ENCODE measurements around the gene SPTBN4. TPM values are rescaled to one million over a fixed set of nuclear protein-coding genes. Genes with fewer than 3 reads are reported as not detected.
"Not testable (repeated sequence)": the region's sequence is repeated elsewhere in the genome, so short reads cannot be mapped to it uniquely, and the experiment has no call there.

The SPTBN4 gene
- total RNA-seq, 1 experiment from 2014 or later = 1.9 TPM

GRCh38 chr19:40460185-40460584, 6.6 kb upstream of the SPTBN4 start:
- H3F3A ChIP-seq (ENCODE audit: low read length, unreplicated experiment) = no peaks in the 10 kb centered on the region
- peaks cover 17% of the 10 kb centered on the region for H3K79me2 ChIP-seq (ENCODE audit: low read length)
- no peaks in the 10 kb centered on the region for H3K27me3 ChIP-seq (ENCODE audit: low read length)
- no peak overlapping the region for H3K4me2 ChIP-seq (ENCODE audit: low read length)
- POLR2A ChIA-PET (ENCODE audit: unreplicated experiment) = interaction anchor here (0.6 kb wide), 1 partner anchor 57 kb away, joined by 8 read pairs; no protein-coding TSS in a partner anchor
- H3K9ac ChIP-seq (ENCODE audit: low read length) = no peak overlapping the region
- H3K27ac ChIP-seq (ENCODE audit: low read length) = no peak overlapping the region
- no peaks in the 10 kb centered on the region for H3K9me2 ChIP-seq (replicated peaks; ENCODE audit: low read length)
- no peaks in the 10 kb centered on the region for H3K9me3 ChIP-seq (ENCODE audit: low read length)
- no TSS peak for BruUV-seq (replicated peaks)
- H3K36me3 ChIP-seq (ENCODE audit: low read depth, low read length) = no peaks in the 10 kb centered on the region
- DNase-seq (no peak), ATAC-seq (no peak)
- no peaks in the 10 kb centered on the region for H4K20me1 ChIP-seq (ENCODE audit: low read length)
- H2AFZ ChIP-seq (ENCODE audit: low read length) = no peak overlapping the region
- H3K4me1 ChIP-seq (ENCODE audit: insufficient read depth, low read length) = peaks cover 12% of the 10 kb centered on the region
- no peak overlapping the region for H3K4me3 ChIP-seq (ENCODE audit: low read length)
- CTCF ChIA-PET = no interaction called here
- no peak for TF ChIP-seq EZH2 (IDR thresholded peaks at IDR 0.05; ENCODE audit: low read length, unreplicated experiment)
- TF ChIP-seq, protein P1, sequence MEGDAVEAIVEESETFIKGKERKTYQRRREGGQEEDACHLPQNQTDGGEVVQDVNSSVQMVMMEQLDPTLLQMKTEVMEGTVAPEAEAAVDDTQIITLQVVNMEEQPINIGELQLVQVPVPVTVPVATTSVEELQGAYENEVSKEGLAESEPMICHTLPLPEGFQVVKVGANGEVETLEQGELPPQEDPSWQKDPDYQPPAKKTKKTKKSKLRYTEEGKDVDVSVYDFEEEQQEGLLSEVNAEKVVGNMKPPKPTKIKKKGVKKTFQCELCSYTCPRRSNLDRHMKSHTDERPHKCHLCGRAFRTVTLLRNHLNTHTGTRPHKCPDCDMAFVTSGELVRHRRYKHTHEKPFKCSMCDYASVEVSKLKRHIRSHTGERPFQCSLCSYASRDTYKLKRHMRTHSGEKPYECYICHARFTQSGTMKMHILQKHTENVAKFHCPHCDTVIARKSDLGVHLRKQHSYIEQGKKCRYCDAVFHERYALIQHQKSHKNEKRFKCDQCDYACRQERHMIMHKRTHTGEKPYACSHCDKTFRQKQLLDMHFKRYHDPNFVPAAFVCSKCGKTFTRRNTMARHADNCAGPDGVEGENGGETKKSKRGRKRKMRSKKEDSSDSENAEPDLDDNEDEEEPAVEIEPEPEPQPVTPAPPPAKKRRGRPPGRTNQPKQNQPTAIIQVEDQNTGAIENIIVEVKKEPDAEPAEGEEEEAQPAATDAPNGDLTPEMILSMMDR (conservative IDR thresholded peaks at IDR 0.05; ENCODE audit: low read depth, low read length) = no peak
- TF ChIP-seq EZH2phosphoT487 (IDR thresholded peaks at IDR 0.05; ENCODE audit: borderline replicate concordance, low read length) = no peak
- intact Hi-C loops (cut with micrococcal nuclease) = loop anchor here (5.0 kb wide), 1 partner anchor 62 kb away; no protein-coding TSS in a partner anchor

- no peaks in the 10 kb centered on the region for H4K20me1 ChIP-seq (ENCODE audit: low read length)
- peaks cover 20% of the 10 kb centered on the region for H3K79me2 ChIP-seq (ENCODE audit: low read length)
- no peak overlapping the region for H3K27ac ChIP-seq (ENCODE audit: low read length)
- CTCF ChIA-PET = no interaction called here
- no peaks in the 10 kb centered on the region for H3K9me2 ChIP-seq (replicated peaks; ENCODE audit: low read length)
- no TSS peak for BruUV-seq (replicated peaks)
- no peak overlapping the region for H3K4me3 ChIP-seq (ENCODE audit: low read length)
- H2AFZ ChIP-seq (ENCODE audit: low read length) = no peak overlapping the region
- no peaks in the 10 kb centered on the region for H3K27me3 ChIP-seq (ENCODE audit: low read length)
- DNase-seq = no peak
- H3F3A ChIP-seq (ENCODE audit: low read length, unreplicated experiment) = no peaks in the 10 kb centered on the region
- no peaks in the 10 kb centered on the region for H3K36me3 ChIP-seq (ENCODE audit: low read depth, low read length)
- peaks cover 20% of the 10 kb centered on the region for H3K4me1 ChIP-seq (ENCODE audit: insufficient read depth, low read length)
- ATAC-seq = no peak
- no peak overlapping the region for H3K4me2 ChIP-seq (ENCODE audit: low read length)
- intact Hi-C loops (cut with micrococcal nuclease) = loop anchor here (5.0 kb wide), 1 partner anchor 61 kb away; no protein-coding TSS in a partner anchor
- no peak for TF ChIP-seq EZH2phosphoT487 (IDR thresholded peaks at IDR 0.05; ENCODE audit: borderline replicate concordance, low read length)
- TF ChIP-seq, protein P1 (conservative IDR thresholded peaks at IDR 0.05; ENCODE audit: low read depth, low read length) = no peak
- no peak for TF ChIP-seq EZH2 (IDR thresholded peaks at IDR 0.05; ENCODE audit: low read length, unreplicated experiment)
- POLR2A ChIA-PET (ENCODE audit: unreplicated experiment) = no interaction called here
- no peaks in the 10 kb centered on the region for H3K9me3 ChIP-seq (ENCODE audit: low read length)
- H3K9ac ChIP-seq (ENCODE audit: low read length) = no peak overlapping the region
These were observed 5.1 kb upstream of the SPTBN4 start for GRCh38 chr19:40461669-40462221.

- peak overlapping the region; percentile 70 for H3K27ac ChIP-seq (ENCODE audit: low read length)
- H3K4me2 ChIP-seq (ENCODE audit: low read length) = peak overlapping the region; percentile 91
- H3K4me1 ChIP-seq (ENCODE audit: insufficient read depth, low read length) = peaks cover 20% of the 10 kb centered on the region
- CTCF ChIA-PET = interaction anchor here (0.5 to 2.6 kb wide), 12 partner anchors 21 to 171 kb away, joined by 3 to 18 read pairs (median 4); partner anchors contain the start of gene LTBP4
- not testable (repeated sequence) for ATAC-seq; H4K20me1 ChIP-seq (ENCODE audit: low read length); H3K9me2 ChIP-seq (replicated peaks; ENCODE audit: low read length); H3K9ac ChIP-seq (ENCODE audit: low read length); H2AFZ ChIP-seq (ENCODE audit: low read length); H3F3A ChIP-seq (ENCODE audit: low read length, unreplicated experiment); H3K4me3 ChIP-seq (ENCODE audit: low read length); H3K36me3 ChIP-seq (ENCODE audit: low read depth, low read length); H3K27me3 ChIP-seq (ENCODE audit: low read length); H3K9me3 ChIP-seq (ENCODE audit: low read length)
- DNase-seq = peak; percentile 59
- peaks cover 20% of the 10 kb centered on the region for H3K79me2 ChIP-seq (ENCODE audit: low read length)
- TSS peak; percentile 21 for BruUV-seq (replicated peaks)
- POLR2A ChIA-PET (ENCODE audit: unreplicated experiment) = interaction anchor here (0.6 to 0.7 kb wide), 2 partner anchors 38 to 43 kb away, joined by 4 to 10 read pairs; no protein-coding TSS in a partner anchor
- intact Hi-C loops (cut with micrococcal nuclease) = loop anchor here (2.0 to 5.0 kb wide), 2 partner anchors 59 to 135 kb away; no protein-coding TSS in a partner anchor
These were observed 3.2 kb upstream of the SPTBN4 start for GRCh38 chr19:40463587-40464037.
